GM21515 (cell line): Measurements from ENCODE around the gene MATCAP1.

ENCODE experiments used
- ATAC-seq: cut with Tn5 transposase; IDR thresholded peaks from one replicate; pipeline ENCODE4 v1.9.1; 2021; ENCODE audit not compliant: unreplicated experiment

The MATCAP1 gene

GRCh38 chr16:67208154-67208896, 24.6 kb upstream of the MATCAP1 start:
- ATAC-seq = no peak

- ATAC-seq = no peak
Measured at GRCh38 chr16:67207249-67208091, 23.7 kb upstream of the MATCAP1 start.

- ATAC-seq = no peak
Measured at GRCh38 chr16:67206838-67207248, 23.1 kb upstream of the MATCAP1 start.

- ATAC-seq = no peak
Measured at GRCh38 chr16:67206129-67206837, 22.5 kb upstream of the MATCAP1 start.

GRCh38 chr16:67204076-67204475, 20.3 kb upstream of the MATCAP1 start:
- ATAC-seq = no peak

GRCh38 chr16:67202956-67203493, 19.3 kb upstream of the MATCAP1 start:
- no peak for ATAC-seq

- ATAC-seq = no peak
Measured at GRCh38 chr16:67202426-67202825, 18.7 kb upstream of the MATCAP1 start.

GRCh38 chr16:67201411-67202345, 17.9 kb upstream of the MATCAP1 start:
- no peak for ATAC-seq

- no peak for ATAC-seq
Measured at GRCh38 chr16:67200491-67200890, 16.7 kb upstream of the MATCAP1 start.

- ATAC-seq = no peak
Measured at GRCh38 chr16:67199808-67200198, 16.0 kb upstream of the MATCAP1 start.

GRCh38 chr16:67199011-67199807, 15.4 kb upstream of the MATCAP1 start, which contains the start of gene ELMO3:
TSS of gene ELMO3 (plus strand) at chr16:67199131. CDS start at chr16:67199327, 196 bp downstream.
- ATAC-seq = no peak

- no peak for ATAC-seq
Measured at GRCh38 chr16:67198238-67198734, 14.5 kb upstream of the MATCAP1 start.

GRCh38 chr16:67197704-67198103, 13.9 kb upstream of the MATCAP1 start:
- ATAC-seq = no peak

- no peak for ATAC-seq
Measured at GRCh38 chr16:67196881-67197280, 13.1 kb upstream of the MATCAP1 start.

- no peak for ATAC-seq
Measured at GRCh38 chr16:67195676-67196075, 11.9 kb upstream of the MATCAP1 start.

- ATAC-seq = no peak
Measured at GRCh38 chr16:67194260-67194659, 10.5 kb upstream of the MATCAP1 start.

- no peak for ATAC-seq
Measured at GRCh38 chr16:67193536-67193935, 9.8 kb upstream of the MATCAP1 start.

- ATAC-seq = no peak
Measured at GRCh38 chr16:67192781-67193361, 9.1 kb upstream of the MATCAP1 start.
